Measurements from ENCODE around the gene FGF14.
"Not testable (repeated sequence)": the region's sequence is repeated elsewhere in the genome, so short reads cannot be mapped to it uniquely, and the experiment has no call there.

FGF14 gene

GRCh38 chr13:102040812-102041211, 361.0 kb downstream of the FGF14 start:
- DNase-seq (ENCODE audit: low read depth, low spot score), result no peak

- DNase-seq (ENCODE audit: low read depth, low spot score), result no peak
Observed at GRCh38 chr13:102039264-102039663, 362.6 kb downstream of the FGF14 start.

- DNase-seq (ENCODE audit: low read depth, low spot score), result no peak
Observed at GRCh38 chr13:102038787-102039186, 363.1 kb downstream of the FGF14 start.

GRCh38 chr13:102035969-102036368, 365.9 kb downstream of the FGF14 start:
- DNase-seq (ENCODE audit: low read depth, low spot score), result no peak

DNA sequence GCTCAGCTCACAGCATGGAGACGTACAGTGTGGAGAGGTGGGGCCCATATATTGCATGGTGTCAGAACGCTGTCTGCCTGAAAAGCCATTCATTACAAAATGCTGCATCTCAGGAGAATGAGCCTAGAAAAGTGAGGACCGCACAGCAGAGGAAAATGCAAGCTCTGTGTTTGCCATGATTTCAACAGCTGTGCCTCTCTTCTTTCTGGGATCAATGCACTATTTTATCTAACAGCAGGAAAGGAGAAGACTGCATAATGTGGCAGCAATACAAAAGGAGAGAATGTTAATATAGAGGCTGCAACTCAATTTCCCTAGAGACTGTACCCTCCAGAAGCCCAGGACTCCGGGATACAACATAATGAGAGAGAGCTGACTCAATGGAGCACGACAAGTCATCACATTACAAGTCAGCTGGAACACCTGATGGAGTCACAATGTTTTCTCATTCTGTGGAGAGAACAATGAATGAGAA, 368.0 kb downstream of the FGF14 start:
- no peak for DNase-seq (ENCODE audit: low read depth, low spot score)

GRCh38 chr13:102033386-102033785, 368.5 kb downstream of the FGF14 start:
- DNase-seq (ENCODE audit: low read depth, low spot score), result no peak

DNA sequence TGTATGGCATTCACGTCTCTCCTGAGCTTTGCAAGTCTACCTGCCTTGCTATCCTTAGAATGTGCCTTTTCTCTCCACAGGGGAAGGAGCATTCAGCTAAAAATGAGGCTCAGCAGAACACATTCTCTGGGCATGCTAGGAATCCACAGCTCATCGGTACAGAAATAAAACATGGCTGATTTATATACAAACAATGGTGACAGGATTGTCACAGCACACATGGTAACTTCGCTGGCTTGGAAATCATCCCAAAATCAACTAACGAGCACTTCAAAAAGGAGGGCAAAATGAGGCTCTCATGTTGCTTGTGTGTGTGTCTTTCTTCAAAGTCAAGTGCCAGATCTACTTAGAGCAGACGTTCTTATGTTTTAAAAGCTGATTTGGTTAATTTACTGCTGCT, 373.0 kb downstream of the FGF14 start:
- DNase-seq (ENCODE audit: low read depth, low spot score), result no peak

DNA sequence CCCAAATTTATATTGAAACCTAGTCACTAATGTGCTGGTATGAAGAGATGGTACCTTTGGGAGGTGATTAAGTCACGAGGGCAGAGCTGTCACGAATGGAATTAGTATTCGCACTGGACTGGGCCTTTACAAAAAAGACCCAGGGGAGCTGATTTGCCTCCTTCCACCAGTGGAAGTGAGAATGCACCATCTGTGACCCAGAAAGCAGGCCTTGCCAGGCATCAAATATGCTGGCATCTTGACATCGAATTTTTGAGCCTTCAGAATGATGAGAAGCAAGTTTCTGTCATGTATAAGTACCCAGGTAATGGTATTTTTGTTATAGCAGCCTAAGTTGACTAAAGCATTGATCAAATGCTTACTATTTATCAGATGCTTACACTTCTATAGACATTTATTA, 373.6 kb downstream of the FGF14 start:
- DNase-seq (ENCODE audit: low read depth, low spot score), result no peak

DNA sequence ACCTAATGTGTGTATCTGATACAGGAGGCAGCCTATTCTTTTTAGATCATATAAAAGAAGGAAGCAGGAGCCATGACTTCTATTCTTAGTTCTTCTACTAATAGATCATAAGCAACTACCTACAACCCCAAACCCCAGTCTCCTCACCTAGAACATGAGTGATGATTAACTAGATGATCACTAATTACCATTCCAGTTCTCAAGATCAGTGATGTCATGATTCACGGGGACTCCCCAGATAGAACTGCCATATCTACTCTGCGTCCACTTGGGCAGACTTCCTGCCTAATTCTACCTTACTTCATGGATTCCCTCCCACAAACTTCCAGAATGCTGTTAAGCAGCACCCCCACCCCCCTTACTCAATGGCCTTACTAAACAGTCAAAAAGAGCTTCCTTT, 380.1 kb downstream of the FGF14 start:
- no peak for DNase-seq (ENCODE audit: low read depth, low spot score)

GRCh38 chr13:102020611-102021216, 381.1 kb downstream of the FGF14 start:
- no peak for DNase-seq (ENCODE audit: low read depth, low spot score)

GRCh38 chr13:102018716-102019115, 383.1 kb downstream of the FGF14 start:
- no peak for DNase-seq (ENCODE audit: low read depth, low spot score)

DNA sequence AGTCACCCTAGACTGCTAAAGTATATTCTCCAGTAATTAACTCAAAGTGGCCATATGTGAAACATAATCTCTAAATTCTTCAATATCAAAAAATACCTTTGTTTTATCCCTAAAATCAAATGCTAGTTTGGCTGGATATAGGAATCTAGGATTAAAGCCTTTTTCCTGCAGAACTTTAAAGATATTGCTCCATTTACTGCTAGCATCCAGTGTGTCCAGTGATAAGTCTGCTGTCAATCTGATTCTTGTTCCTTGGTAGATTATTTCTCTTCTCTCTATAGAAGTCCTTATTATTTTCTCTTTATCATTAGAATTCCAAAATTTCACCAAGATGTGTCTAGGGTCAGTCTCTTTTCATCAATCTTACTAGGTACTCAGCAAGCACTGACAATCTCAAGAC, 384.6 kb downstream of the FGF14 start:
- DNase-seq (ENCODE audit: low read depth, low spot score), result no peak

GRCh38 chr13:102012299-102013293, 389.3 kb downstream of the FGF14 start:
- DNase-seq (ENCODE audit: low read depth, low spot score), result no peak

- not testable (repeated sequence) for DNase-seq (ENCODE audit: low read depth, low spot score)
Observed at GRCh38 chr13:102011455-102011854, 390.4 kb downstream of the FGF14 start.

DNA sequence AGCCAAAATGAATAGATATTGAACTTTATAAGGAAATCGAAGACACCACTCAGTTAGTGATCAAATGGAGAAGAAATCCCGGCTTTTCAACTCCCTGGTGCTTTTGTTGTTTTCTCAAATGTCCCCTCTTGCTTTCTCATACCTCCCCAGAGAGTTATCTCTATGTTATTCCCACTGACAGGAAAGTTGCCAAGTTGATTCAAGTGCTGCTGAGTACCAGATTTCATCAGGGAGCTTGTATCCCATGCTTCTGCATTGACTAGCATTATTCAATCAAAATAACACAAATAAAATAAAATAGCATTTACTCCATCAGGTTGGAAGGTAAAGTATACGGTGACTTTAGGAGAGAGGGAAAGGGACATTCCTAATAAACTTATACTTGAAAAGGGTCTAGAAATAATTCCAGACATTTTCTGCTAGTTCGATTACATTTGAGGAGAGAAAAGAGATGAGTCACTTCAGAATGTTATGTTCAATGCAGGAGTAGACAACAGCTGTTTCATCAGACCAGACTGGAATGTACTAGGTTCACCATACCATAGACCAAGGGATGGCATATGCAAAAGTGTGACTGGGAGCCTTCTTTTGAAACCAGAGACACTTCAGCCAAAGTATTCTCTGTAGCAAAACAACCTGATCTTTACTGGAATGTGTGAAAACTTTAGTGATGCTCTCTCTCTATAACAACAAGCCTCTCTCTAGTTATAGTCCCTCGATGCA, 397.8 kb downstream of the FGF14 start:
- no peak for DNase-seq (ENCODE audit: low read depth, low spot score)

GRCh38 chr13:102002287-102002686, 399.6 kb downstream of the FGF14 start:
- DNase-seq (ENCODE audit: low read depth, low spot score), result no peak

- DNase-seq (ENCODE audit: low read depth, low spot score), result no peak
Observed at GRCh38 chr13:102000764-102001163, 401.1 kb downstream of the FGF14 start.

DNA sequence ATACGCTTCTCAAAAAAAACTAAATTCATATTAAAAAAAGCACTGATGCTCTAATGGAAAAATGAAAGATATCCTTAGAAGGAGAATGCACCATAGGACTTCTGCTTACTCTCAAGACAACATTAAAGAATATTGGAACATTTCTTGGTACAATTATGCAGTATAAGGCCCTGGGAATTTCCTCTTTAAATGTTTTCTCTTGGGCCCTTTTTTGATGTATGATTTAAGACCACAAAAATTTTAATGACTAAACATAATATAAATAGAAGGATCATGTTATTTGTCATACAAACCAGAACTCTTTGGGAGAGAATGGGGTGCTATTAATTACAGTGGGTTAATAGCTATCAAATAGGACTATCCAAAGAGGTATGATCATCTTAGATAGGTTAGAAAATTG, 403.7 kb downstream of the FGF14 start:
- no peak for DNase-seq (ENCODE audit: low read depth, low spot score)

GRCh38 chr13:101996954-101997353, 404.9 kb downstream of the FGF14 start:
- no peak for DNase-seq (ENCODE audit: low read depth, low spot score)

DNA sequence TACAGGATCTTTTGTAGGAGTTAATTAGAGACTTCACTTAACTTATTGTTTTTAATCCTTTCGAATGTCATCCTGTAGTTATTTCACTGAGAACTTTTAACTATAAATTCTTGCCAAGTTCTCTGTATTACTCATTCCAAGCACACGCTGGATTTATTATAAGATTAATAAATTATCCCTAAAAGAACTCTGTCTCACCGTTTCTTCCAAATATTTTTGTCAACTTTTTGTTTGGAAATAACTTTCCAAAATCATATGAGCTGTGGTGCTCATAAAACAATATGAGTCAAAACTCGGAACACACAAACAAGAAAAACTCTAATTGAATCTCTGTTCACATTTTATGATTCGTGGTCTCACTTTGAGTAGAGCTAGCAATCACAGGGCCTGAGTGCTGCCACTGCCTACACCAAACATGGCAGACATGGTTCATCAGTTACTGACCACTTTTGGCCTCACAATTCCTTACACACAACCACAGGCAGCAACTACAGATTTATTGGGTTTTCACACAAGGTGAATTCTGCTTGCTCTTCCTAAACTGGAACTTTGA, 412.0 kb downstream of the FGF14 start:
- DNase-seq (ENCODE audit: low read depth, low spot score), result no peak

GRCh38 chr13:101988140-101988539, 413.7 kb downstream of the FGF14 start:
- DNase-seq (ENCODE audit: low read depth, low spot score), result no peak

DNA sequence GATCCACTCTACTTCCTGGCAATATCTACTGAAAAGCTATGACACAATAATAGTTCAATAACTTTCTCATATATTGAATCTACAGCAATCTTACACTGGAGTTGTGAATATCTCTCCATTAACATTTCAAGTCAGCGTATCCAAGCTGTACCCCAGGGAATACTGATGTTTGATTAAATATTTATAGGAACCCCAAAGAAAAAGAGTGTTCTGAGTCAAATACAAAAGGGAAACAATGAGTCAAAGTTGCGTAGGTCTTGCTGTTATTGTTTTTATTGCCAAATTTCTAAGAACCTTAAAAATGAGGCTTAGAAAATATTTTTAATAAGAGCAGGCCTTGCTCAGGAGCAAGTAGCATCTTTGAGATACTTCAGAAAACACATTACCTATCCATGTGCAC, 415.5 kb downstream of the FGF14 start:
- no peak for DNase-seq (ENCODE audit: low read depth, low spot score)

Data from iPS DF 19.7 (cell line).